Peyer's patch (tissue), 4 donors: ENCODE results near the gene LONRF3.

ENCODE experiments used
- POLR2A ChIP-seq, 2 donors: fragments of 450-650 bp; IDR thresholded peaks; one replicate each; pipeline ENCODE4 v1.5.1; 2017; ENCODE audit warnings: antibody characterized with exemption in 2 of 2, mild to moderate bottlenecking in 2 of 2, moderate library complexity in 2 of 2
- TF ChIP-seq, protein P1 (sequence below), 6 experiments: fragments of 450-650 bp in 4 of 6; fragments of 200-600 bp in 2 of 6; sonication (generic) in 1 of 6; IDR thresholded peaks; one replicate each; pipeline ENCODE4 v1.5.1; 2017 to 2019; ENCODE audit warnings: antibody characterized with exemption in 6 of 6, mild to moderate bottlenecking in 3 of 6, moderate library complexity in 1 of 6

DNA sequence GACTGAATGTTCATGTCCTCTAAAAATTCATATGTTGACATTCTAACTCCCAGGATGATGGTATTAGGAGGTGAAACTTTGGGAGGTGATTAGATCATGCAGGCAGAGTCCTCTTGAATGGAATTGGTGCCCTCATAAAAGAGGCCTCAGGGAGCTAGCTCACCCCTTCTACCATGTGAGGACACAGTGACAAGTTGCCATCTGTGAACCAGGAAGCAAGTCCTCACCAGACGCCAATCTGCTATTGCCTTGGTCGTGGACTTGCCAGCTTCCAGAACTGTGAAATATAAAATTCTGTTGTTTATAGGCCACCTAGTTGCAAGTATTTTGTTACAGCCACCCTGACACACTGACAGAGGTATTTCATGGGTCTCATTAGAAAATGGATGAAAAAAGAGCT lies 28.5 kb upstream of the LONRF3 start:
- TF ChIP-seq POLR2A (IDR thresholded peaks at IDR 0.05): no peak
- TF ChIP-seq, protein P1, sequence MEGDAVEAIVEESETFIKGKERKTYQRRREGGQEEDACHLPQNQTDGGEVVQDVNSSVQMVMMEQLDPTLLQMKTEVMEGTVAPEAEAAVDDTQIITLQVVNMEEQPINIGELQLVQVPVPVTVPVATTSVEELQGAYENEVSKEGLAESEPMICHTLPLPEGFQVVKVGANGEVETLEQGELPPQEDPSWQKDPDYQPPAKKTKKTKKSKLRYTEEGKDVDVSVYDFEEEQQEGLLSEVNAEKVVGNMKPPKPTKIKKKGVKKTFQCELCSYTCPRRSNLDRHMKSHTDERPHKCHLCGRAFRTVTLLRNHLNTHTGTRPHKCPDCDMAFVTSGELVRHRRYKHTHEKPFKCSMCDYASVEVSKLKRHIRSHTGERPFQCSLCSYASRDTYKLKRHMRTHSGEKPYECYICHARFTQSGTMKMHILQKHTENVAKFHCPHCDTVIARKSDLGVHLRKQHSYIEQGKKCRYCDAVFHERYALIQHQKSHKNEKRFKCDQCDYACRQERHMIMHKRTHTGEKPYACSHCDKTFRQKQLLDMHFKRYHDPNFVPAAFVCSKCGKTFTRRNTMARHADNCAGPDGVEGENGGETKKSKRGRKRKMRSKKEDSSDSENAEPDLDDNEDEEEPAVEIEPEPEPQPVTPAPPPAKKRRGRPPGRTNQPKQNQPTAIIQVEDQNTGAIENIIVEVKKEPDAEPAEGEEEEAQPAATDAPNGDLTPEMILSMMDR (IDR thresholded peaks at IDR 0.05): no peak
